NCI-H128 (cell line): ENCODE results near the gene PRKCD.

Source experiments
- DNase-seq: peaks from one replicate; lab custom pipeline; 2025; ENCODE audit not compliant: unreplicated experiment; lab: John Stamatoyannopoulos, UW

Gene PRKCD

DNA sequence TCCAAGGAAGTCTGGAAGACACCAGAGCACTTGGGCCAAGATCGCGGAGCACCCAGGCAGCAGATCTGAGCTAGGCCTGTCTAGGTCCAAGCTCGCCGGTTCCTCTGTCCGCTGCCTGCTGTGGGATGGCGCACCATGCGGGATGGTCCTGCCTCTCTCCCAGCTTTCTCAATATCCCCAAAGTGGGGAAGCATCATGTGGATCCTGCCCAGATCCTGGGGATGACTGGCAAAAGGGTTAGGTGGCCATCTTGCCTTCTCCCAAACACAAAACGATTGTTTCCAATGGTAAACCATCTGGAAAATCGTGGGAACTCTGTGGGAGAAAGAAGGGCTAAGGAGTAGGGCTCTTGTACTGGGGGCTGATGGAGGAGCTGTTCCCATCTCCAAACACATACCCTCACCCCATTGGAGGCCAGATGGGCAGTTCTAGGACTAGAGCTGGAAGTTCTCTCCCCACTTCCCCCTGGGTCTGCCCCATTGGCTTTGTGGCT is 8.9 kb downstream of the PRKCD start:
- DNase-seq: no peak

DNA sequence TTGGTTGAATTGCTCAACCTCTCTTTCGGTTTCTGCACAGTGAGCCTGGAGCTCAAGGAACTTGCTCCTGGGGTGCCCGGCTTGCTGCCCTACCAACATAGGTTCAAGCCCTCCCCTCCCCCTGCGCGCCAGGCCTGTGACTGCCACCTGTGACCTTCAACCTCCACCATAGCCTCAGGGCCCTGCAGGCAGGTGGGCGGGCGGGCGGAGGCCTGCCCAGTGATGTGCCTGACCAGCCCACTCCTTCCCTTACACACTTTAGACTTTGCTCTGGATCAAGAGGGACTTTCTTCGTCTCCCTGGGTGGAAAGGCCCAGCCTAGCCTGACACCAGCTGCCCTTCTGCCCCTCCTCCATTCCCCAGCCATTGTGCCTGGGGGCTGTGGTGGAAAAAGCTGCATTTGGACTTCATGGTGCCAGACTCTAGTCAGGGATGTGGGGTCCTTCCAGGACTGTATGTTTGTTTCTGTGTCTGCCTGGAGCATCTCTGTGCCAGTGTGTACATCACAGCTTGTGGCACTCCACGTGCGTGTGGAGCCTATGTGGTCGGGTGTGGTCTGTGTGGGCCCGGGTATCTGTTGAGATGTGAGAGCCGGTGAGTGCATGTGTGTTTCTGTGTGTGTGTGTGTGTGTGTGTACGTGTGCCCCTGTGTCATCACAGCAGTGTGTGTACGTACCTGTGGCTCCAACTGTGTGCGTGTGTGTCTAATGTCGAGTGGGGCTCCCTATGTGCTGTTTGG is 9.5 kb downstream of the PRKCD start:
- no peak for DNase-seq

DNA sequence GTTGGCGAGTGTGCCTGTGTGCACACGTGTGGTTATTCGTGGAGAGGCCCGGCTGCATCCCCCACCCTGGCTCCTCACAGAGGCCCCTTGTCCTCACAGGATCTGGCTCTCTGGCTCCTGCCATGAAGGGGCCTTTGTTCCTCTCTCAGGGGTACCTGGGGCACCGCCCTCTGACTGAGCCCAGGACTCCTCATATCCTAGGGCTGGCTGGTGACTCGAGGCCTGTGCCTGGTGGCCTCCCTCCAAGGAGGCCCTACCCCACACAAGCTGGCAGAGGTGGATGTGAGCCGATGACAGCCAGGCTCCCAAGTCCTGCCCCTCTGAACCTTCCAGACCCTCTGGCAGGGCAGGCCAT is 10.0 kb downstream of the PRKCD start:
- DNase-seq: no peak

DNA sequence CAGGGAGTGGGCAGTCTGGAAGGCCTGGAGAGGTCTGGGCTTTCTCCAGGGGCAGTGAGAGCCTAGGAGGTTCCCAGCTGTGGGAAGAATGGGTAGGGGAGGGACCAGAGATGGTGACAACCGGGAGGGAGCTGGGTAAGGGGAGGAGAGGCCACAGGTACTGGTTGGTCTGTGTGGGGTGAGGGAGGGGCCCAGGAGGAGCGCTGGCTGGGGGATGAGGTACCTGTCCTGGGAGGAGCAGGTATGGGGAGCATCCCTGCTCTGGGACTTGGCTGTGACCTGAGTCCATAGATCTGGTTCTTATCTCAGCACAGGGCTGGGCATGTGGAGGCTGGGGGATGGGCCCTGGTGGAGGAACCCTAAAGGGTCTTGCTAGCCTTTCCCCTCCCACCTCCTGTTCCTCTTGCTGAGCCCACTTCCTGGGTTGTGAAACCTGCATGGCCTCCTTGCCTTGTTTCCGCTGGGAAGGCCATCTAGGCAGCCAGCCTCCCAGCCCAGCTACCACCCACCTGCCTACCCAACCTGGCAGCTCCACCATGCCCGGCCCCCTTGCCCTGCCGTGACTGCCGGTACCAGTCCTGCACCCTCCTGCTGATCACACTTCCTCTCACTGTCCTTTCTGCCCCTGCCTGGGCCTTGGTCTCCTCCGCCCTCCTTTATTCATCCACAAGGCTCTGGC is 11.0 kb downstream of the PRKCD start:
- no peak for DNase-seq

DNA sequence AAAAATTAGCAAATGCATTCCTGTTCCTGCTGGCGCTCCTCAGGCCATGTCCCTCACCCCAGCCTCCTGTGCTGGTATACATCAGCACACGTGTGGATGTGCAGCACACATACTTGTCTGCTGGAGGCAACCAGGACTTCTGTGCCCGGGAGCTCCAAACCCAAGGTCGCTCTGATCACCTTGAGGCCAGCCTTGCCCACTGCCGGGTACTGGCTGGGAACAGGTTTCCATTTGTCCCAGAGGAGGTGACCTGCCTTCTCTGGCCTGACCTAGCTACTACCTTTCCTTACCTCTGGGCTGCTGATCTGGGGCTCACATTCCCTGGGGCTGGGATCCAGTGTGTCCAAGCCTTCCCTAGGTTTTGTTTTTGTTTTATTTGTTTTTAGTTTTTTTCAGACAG is 12.1 kb downstream of the PRKCD start:
- no peak for DNase-seq

DNA sequence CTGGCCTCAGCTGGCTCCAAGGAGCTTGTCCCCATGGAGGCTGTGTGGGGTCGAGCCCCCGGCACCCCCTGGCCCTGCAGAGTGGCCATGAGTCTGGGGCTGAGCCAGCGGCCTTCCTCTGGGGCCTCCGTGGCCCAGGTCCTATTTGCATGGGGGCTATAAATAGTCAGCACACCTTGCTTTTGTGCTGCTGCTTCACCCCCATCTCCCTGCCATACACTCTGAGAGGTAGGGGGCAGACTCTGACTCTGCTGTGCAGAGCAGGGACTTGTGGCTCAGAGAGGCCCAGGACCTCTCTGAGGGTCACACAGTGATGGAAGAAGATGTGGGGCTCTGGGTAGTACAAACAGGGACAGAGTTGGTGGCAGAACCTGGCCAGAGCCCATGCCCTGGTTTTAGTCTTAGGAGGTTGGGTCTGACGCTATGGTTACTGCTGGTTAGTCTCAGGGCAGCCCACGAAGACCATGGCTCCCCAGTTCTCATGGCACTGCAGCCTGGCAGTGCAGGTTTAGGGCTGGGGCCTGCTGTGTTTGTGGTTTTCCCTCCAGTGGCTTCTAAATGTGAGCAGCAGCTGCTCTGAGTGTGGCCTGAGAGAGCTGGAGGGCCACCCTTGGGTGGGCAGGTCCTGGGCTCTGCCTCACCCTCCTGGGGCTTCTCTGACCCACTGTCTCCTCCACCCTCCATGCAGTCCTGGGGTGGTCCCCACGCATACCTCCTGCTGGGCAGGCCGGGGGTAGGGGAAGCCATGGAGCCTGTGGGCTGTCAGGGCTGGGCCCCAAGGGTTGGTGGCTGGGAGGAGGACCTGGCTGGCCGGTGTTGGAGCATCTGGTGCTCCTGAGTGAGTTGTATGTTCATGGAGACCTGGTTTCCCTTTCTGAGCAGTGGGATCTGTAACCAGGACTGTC is 13.6 kb downstream of the PRKCD start:
- no peak for DNase-seq

DNA sequence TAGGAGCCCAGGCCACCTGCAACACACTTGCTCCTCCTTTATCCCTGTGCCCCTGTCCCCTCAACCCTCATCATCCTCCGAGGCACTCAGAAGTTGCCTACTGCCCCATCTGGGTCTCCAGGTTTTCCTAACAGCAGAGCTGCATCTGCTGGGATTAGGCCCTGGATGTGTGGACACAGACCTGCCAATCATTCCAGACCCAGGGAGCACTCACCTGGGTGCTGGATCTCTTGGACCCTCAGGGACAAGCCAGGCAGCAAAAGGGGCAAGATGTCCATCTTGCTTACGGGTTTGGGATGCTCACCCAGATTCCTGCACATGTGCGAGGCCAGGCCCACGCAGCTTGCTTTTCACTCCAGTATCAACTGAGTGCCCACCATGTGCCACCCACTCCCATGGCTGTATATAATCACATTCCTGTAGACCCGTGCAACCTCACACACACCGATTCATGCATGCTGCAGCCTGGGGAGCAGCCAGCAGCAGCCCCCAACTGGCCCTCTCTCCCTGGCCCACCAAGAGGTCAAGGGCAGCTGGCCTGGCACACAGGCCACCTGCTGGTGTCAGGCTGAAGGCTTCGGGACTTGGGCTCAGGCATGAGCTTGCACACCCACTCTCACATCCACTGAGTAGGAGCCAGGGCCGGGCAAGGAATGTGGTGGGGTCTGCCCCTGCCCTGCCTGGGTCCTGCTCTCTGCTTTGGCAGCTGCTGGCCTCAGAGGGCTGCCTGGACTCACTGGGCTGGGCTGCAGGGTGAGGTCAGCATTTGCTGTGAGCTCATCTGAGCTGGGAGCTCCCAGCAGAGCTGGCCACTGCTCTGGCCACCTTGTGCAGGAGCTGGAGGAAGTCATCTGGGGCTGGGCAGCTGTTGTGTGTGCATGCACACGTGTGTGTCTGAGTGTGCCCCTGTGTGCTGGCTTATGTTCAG is 14.9 kb downstream of the PRKCD start:
- no peak for DNase-seq

DNA sequence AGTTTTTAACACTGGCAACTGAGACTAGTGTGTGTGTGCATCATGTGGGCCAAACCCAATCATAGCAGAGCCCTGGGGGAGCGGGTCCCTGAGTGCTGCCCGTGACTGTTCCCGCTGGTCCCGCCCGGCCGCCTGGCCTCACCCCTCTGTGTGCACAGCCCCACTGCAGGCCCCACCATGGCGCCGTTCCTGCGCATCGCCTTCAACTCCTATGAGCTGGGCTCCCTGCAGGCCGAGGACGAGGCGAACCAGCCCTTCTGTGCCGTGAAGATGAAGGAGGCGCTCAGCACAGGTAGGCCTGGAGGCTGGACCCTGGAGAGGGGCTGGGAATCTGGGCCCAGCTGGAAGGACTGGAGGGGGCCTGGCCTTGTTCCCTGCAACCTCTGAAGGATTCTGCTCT is 17.2 kb downstream of the PRKCD start:
- no peak for DNase-seq

DNA sequence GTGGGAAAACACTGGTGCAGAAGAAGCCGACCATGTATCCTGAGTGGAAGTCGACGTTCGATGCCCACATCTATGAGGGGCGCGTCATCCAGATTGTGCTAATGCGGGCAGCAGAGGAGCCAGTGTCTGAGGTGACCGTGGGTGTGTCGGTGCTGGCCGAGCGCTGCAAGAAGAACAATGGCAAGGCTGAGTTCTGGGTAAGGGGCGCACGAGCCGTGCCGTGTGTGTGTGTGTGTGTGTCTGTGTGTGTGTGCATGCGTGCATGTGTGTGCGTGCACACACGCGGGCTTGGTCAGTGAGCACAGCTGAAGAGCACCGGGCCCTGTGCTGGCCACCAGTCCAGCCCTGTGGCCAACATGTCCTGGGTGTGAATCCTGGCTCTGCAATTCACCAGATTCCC is 18.6 kb downstream of the PRKCD start:
- DNase-seq: no peak

DNA sequence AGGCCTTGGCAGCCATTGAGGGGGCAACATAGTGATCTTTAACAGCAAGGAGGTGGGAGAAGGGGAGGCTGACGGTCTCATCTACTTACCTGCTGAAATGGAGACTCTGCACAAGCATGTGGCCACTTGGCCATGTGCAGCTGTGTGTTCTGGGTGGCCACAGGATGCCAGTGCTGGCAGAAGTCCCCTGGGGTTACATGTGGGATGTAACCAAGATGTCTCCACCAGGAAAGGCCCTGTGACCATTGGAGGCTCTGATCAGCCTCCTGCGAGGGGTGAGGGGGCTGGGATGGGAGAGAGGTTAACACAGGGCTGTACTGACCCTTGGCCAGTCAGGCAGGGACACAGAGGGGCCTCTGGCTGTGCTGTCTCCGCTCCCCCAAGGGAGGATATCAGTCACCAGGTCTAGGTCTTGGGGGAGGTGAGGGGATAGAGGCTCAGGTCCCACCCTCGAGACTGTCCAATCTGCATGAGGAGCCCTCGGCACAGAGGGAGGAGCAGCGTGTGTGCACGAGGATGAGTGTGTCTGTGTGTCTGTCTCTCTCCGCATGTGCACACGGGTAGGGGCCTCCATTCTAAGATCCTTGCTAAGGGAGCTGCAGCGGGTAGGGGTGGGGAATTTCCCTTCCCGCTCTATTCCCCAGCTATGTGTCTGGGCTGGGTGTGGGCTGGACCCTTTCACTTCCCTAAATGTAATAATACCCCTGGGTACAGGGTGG is 19.5 kb downstream of the PRKCD start:
- DNase-seq: no peak

DNA sequence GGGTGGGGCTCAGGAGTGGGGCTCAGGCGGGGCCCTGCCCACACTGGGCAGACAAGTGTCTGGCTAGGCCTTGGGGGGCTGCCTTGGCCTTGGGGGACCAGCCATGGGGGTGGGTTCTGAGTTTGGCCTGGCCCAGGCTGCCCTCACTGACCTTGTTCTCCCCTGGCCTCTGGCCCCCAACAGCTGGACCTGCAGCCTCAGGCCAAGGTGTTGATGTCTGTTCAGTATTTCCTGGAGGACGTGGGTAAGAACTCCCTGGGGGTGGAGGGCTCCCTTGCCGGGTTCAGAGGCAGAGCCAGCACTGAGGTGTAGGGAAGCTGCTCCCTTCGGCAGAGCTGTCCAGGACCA is 20.0 kb downstream of the PRKCD start:
- no peak for DNase-seq

DNA sequence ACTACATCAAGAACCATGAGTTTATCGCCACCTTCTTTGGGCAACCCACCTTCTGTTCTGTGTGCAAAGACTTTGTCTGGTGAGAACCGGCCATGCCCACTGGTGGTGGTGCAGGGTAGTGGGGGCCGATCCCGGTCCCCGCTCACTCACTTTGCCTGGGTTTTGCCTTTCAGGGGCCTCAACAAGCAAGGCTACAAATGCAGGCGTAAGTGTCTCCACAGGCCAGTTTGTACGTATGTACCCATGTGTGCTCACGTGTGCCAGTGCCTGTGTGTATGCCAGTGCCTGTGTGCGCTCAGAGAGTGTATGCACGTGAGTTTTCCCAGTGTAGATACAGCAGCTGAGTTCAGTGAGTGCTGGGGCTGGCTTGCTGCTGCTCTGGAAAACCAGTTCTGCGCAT is 20.5 kb downstream of the PRKCD start:
- DNase-seq: no peak

DNA sequence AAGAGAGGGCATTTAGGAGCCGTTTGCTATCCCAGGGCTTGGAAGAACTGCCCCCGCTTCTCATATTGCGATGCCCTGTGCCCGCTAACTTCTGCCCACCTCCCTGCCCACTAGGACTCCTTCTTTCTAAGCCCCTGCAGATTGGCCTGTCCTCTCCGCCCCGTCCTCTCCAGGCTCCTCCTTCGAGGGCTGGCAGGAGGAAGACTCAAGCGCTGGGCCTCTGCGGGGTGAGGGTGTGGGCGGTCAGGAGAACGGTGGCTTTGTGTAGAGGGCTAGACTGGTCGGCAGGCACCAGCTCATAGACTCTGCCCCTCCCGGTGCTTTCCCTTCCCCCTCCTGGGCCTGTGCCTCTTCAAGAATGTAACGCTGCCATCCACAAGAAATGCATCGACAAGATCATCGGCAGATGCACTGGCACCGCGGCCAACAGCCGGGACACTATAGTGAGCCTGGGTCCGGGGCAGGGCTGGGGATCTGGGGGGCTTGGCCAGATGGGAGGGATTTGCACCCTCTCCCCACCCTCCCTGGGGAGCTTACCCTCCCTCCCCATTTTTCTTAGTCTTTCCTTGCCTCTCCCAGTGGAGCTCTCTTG is 21.9 kb downstream of the PRKCD start:
- no peak for DNase-seq

DNA sequence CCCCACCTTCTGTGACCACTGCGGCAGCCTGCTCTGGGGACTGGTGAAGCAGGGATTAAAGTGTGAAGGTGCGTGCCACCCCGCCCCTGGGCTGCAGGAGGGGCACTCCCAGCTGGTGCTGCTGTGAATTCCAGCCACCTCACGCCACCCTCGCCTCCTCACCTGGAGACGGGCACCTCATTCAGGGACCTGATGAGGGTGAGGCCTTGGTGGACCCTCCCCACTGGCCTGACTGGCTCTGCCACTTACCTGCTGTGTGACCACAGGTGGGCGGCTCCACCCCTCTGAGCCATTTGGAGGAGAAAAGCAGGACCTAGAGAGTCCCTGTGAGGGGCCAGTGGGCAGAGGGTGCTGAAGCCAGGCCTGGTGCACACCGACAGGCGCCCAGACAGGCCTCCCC is 22.5 kb downstream of the PRKCD start:
- DNase-seq: no peak

DNA sequence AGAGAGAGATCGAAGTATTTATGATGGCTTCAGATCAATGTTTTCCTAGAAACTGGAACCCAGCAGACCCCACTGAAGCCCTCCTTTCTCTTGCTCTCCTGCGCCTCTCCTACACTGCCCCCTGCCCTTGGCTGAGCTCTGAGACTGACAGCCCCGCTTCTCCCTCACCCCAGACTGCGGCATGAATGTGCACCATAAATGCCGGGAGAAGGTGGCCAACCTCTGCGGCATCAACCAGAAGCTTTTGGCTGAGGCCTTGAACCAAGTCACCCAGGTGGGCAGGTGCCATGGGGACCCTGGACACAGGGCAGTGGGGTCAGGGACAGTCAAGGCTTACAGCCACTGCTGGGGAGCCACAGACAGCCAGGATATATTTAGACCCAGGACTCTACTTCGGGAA is 23.7 kb downstream of the PRKCD start:
- no peak for DNase-seq

DNA sequence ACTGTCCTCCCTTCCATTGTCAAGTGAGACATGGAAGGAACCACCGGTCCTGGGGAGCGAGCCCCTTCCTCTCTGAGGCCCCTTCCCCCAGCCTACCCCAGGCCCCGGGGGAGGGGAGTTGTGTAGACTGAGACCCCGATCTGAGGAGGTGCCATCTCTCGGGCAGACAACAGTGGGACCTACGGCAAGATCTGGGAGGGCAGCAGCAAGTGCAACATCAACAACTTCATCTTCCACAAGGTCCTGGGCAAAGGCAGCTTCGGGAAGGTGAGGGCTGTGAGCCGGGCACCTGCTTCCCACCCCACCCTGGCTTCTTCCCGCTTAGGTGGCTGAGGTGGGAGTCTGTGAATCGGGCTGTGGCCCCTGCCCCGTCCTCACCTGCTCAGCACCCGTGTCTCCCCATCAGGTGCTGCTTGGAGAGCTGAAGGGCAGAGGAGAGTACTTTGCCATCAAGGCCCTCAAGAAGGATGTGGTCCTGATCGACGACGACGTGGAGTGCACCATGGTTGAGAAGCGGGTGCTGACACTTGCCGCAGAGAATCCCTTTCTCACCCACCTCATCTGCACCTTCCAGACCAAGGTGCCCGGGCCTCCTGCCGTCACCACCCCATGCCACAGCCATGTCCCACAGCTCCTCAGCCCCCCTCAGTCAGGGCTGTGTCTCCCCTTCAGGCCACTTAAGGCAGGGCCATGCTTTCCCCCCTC is 24.9 kb downstream of the PRKCD start:
- no peak for DNase-seq

DNA sequence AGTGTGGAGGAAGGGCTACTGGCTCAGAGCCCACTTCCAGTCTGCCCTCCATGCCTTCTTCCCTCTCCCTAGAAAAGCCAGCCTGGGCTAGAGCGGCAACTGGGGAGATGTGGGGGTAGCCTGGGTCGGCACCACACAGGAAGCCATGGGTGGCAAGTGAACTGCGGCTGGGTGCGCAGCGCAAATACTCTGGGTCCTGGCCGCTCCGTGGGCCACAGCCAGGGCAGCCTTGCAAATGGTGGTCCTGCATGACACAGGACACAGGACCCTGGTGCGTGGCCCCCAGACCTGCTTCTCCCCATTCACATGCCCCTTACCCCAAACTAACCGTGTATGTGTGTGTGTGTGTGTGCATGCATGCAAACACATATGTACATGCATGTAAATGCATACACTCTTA is 25.7 kb downstream of the PRKCD start:
- no peak for DNase-seq

DNA sequence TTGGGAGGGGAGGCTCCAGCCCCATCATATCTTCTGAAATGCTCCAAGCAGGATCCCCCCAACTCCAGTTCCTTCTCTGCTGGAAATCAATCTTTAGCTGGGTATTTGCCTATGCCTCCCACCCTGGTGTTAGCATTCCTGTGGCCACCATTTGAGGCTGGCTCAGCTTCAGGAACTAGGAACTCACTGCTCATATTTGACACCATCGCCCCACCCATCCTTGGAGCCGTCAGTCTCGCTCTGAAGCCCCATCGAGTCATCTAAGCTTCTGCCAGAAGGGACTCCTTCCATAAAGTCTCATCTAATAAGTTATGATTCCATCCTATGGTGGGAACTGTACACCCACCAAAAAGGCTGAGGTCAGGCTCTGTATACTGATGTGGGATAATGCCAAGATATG is 26.4 kb downstream of the PRKCD start:
- DNase-seq: no peak

DNA sequence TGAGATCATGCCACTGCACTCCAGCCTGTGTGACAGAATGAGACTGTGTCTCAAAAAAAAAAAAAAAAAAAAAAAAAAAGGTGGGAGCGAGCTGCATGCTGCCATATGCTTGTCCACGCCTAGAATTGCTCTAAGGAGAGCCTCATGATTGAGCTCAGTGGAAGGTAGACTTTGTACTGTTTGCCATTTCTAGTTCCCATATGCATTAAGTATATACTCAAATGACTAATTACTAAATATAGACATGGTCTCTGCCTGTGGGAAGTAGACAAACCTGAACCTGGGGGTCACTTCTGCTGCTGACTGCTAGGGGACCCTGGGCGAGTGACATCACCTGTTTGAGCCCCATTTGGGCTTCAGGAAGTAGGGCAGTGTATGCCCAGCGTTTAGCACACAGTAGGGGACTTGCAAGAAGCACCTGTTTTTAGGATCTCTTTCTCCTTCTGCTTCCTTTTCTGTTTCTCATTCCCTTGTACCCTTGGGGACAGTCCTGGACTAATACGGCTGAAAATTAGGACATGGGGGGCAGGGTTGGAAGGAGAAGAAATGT is 27.2 kb downstream of the PRKCD start:
- no peak for DNase-seq
